AG09309 (cell line): ENCODE measurements around the gene AOPEP.

ENCODE experiments used
- DNase-seq: peaks from one replicate; pipeline ENCODE4 v3.0.0-alpha.2; 2010; ENCODE audit warnings: low read depth
- H3K4me3 ChIP-seq: 2 replicates; pipeline ENCODE4 v1.5.1; 2011; ENCODE audit warnings: mild to moderate bottlenecking, low read depth, low read length, moderate library complexity; ENCODE audit not compliant: control insufficient read depth
- CTCF ChIP-seq: IDR thresholded peaks from 2 replicates; pipeline ENCODE4 v1.5.1; 2011; ENCODE audit warnings: mild to moderate bottlenecking, low read depth, low read length, inconsistent platforms; ENCODE audit not compliant: insufficient read depth, control insufficient read depth; ENCODE audit errors: missing control alignments

Gene AOPEP

GRCh38 chr9:95028853-95029219 lies 302.3 kb downstream of the AOPEP start:
- no peak for TF ChIP-seq CTCF
- H3K4me3 ChIP-seq, result no peak overlapping the region
- no peak for DNase-seq

GRCh38 chr9:95029288-95029687 lies 302.8 kb downstream of the AOPEP start:
- no peak for TF ChIP-seq CTCF
- H3K4me3 ChIP-seq, result no peak overlapping the region
- no peak for DNase-seq

- no peak for TF ChIP-seq CTCF
- no peak for DNase-seq
- H3K4me3 ChIP-seq, result no peak overlapping the region
Measured at GRCh38 chr9:95029720-95030119, 303.2 kb downstream of the AOPEP start.

- DNase-seq, result no peak
- no peak for TF ChIP-seq CTCF
- H3K4me3 ChIP-seq, result no peak overlapping the region
Measured at GRCh38 chr9:95030344-95030743, 303.8 kb downstream of the AOPEP start.

GRCh38 chr9:95030920-95031642 lies 304.6 kb downstream of the AOPEP start:
- no peak for TF ChIP-seq CTCF
- no peak overlapping the region for H3K4me3 ChIP-seq
- DNase-seq, result no peak

GRCh38 chr9:95031711-95032461 lies 305.4 kb downstream of the AOPEP start:
- DNase-seq, result no peak
- no peak for TF ChIP-seq CTCF
- no peak overlapping the region for H3K4me3 ChIP-seq
